ENCODE results near the gene B2M. TPM values are rescaled to one million over a fixed set of nuclear protein-coding genes. Genes with fewer than 3 reads are reported as not detected.

The B2M gene
- total and polyA plus RNA-seq, 10 of the 15 experiments (the other 5 are each of a cell fraction or from before 2014, with no cell fraction given) = 2,901 to 22,794 (median 8,374) TPM

DNA sequence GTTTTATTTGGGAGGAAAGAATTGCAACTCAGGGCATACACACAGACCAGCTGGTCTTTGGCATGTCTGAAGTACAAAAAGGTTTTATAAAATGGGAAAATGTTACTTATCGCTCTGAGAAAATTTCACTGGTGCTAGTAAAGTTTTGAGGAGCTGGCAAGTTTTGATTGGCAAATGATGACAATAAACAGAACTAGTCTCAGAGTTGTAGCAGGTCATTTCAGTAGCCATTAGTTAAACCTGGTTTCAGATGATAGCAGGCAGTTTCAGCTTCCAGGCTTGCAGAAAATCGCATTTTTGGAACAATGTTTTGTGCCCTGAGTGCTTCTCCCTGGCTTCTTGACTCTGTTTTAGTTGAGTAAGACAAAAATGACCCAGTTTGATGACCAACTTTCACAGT, 10.7 kb downstream of the B2M start:
- peaks cover 2 to 19% of the 10 kb centered on the region in 2 experiments for H3K36me3 ChIP-seq (ENCODE audit: control insufficient read depth in 2 of 2, insufficient read depth in 2 of 2, low read length in 1 of 2)
- H3K4me1 ChIP-seq (ENCODE audit: control insufficient read depth, insufficient read depth, low read length) = peaks cover 64% of the 10 kb centered on the region
- WGBS (ENCODE audit: insufficient coverage, insufficient replicate concordance, low lambda C conversion rate, missing lambda C conversion rate) = 4% methylated on average over 2 of the region's 2 CpGs
- BruUV-seq (replicated peaks) = no TSS peak
- no peaks in the 10 kb centered on the region for H3K27me3 ChIP-seq (replicated peaks in 1 of 2; ENCODE audit: control insufficient read depth in 2 of 2, insufficient read depth in 2 of 2, low read length in 1 of 2)
- RAD21 ChIA-PET (ENCODE audit: unreplicated experiment) = interaction anchor here (0.9 to 19.7 kb wide), 6 partner anchors 7 to 126 kb away, joined by 3 to 653 read pairs (median 14); partner anchors contain the start of genes B2M, PATL2, SPG11 and TRIM69
- POLR2A ChIA-PET = interaction anchor here (1.0 to 24.8 kb wide), 4 partner anchors 10 to 57 kb away, joined by 3 to 718 read pairs (median 167); partner anchors contain the start of genes B2M, PATL2, SPG11 and TRIM69
- H3K4me3 ChIP-seq = no peak overlapping the region
- peak overlapping the region; percentile 83 for H3K27ac ChIP-seq (ENCODE audit: control insufficient read depth, insufficient read depth)
- H3K4me2 ChIP-seq (ENCODE audit: control insufficient read depth, insufficient read depth) = peak overlapping the region; percentile 61
- in situ Hi-C loops (cut with MboI) (loop anchor here (10.0 kb wide), 1 partner anchor 927 kb away; the partner anchor contains the start of gene SERF2), intact Hi-C loops (cut with micrococcal nuclease; ENCODE audit: unreplicated experiment) (loop anchor here (5.0 kb wide), 1 partner anchor 975 kb away; the partner anchor contains the start of gene PDIA3)
- peak; percentile 27 for FAIRE-seq
- SMC1A ChIA-PET (ENCODE audit: uncharacterized antibody, unreplicated experiment) = interaction anchor here (1.3 to 19.0 kb wide), 5 partner anchors 9 to 88 kb away, joined by 3 to 637 read pairs (median 30); partner anchors contain the start of genes B2M, PATL2, SPG11 and TRIM69
- peak; percentile 74 for DNase-seq (ENCODE audit: low read depth, low spot score)
- CTCF ChIA-PET = interaction anchor here (0.6 to 3.5 kb wide), 6 partner anchors 9 to 138 kb away, joined by 3 to 37 read pairs (median 10); partner anchors contain the start of genes B2M, PATL2, SPG11 and TRIM69
- H2AFZ ChIP-seq (ENCODE audit: control insufficient read depth, low read depth, low read length) = no peak overlapping the region
- H3K9me3 ChIP-seq (replicated peaks; ENCODE audit: control insufficient read depth, insufficient read depth, low read length) = no peaks in the 10 kb centered on the region
- H4K20me1 ChIP-seq (ENCODE audit: control insufficient read depth, insufficient read depth) = peaks cover under 1% of the 10 kb centered on the region; the same call in 1 of the 2 replicates
- peaks cover 55% of the 10 kb centered on the region for H3K79me2 ChIP-seq (ENCODE audit: control insufficient read depth, insufficient read depth, low read length)
- peak; percentile 3 for ATAC-seq
- H3K9ac ChIP-seq (ENCODE audit: control insufficient read depth, insufficient read depth, low read length) = peak overlapping the region; percentile 49
- TF ChIP-seq CEBPB (IDR thresholded peaks at IDR 0.05; ENCODE audit: borderline replicate concordance in 1 of 2, low read depth in 2 of 2, low read length in 2 of 2) = no peak
- no peak for TF ChIP-seq POLR2A (IDR thresholded peaks at IDR 0.05; ENCODE audit: low read depth, low read length)
- TF ChIP-seq NBN (IDR thresholded peaks at IDR 0.05) = no peak
- TF ChIP-seq GABPA (IDR thresholded peaks at IDR 0.05; ENCODE audit: low read depth) = no peak
- TF ChIP-seq PAX8 (IDR thresholded peaks at IDR 0.05) = no peak
- TF ChIP-seq STAT1 (conservative IDR thresholded peaks at IDR 0.05) = no peak
- peak; percentile 47; the same call in 1 of the 3 replicates for TF ChIP-seq POU2F2 (IDR thresholded peaks at IDR 0.05; ENCODE audit: borderline replicate concordance, low read depth, low read length)
- TF ChIP-seq SMC3 (IDR thresholded peaks at IDR 0.05; ENCODE audit: borderline replicate concordance, low read length) = peak; percentile 2; the same call in 1 of the 2 replicates
- no peak for TF ChIP-seq ZZZ3 (IDR thresholded peaks at IDR 0.05; ENCODE audit: control insufficient read depth, insufficient read length, low read depth)
- TF ChIP-seq BACH1 (IDR thresholded peaks at IDR 0.05; ENCODE audit: borderline replicate concordance) = no peak
- TF ChIP-seq SPI1 (IDR thresholded peaks at IDR 0.05; ENCODE audit: borderline replicate concordance, insufficient read depth, low read depth, low read length) = no peak
- no peak for TF ChIP-seq FOXK2 (IDR thresholded peaks at IDR 0.05)
- TF ChIP-seq TAF1 (IDR thresholded peaks at IDR 0.05; ENCODE audit: borderline replicate concordance, low read depth, low read length) = no peak
- TF ChIP-seq, protein P1, sequence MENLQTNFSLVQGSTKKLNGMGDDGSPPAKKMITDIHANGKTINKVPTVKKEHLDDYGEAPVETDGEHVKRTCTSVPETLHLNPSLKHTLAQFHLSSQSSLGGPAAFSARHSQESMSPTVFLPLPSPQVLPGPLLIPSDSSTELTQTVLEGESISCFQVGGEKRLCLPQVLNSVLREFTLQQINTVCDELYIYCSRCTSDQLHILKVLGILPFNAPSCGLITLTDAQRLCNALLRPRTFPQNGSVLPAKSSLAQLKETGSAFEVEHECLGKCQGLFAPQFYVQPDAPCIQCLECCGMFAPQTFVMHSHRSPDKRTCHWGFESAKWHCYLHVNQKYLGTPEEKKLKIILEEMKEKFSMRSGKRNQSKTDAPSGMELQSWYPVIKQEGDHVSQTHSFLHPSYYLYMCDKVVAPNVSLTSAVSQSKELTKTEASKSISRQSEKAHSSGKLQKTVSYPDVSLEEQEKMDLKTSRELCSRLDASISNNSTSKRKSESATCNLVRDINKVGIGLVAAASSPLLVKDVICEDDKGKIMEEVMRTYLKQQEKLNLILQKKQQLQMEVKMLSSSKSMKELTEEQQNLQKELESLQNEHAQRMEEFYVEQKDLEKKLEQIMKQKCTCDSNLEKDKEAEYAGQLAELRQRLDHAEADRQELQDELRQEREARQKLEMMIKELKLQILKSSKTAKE (IDR thresholded peaks at IDR 0.05; ENCODE audit: low read depth, poor library complexity, severe bottlenecking) = peak; percentile 47
- no peak for TF ChIP-seq YBX1 (IDR thresholded peaks at IDR 0.05)
- no peak for TF ChIP-seq BMI1 (IDR thresholded peaks at IDR 0.05; ENCODE audit: borderline replicate concordance)
- TF ChIP-seq EZH2 (IDR thresholded peaks at IDR 0.05; ENCODE audit: borderline replicate concordance, control insufficient read depth, low read depth, low read length) = no peak
- no peak for TF ChIP-seq SREBF2 (IDR thresholded peaks at IDR 0.05; ENCODE audit: low read length)
- TF ChIP-seq, protein P2, sequence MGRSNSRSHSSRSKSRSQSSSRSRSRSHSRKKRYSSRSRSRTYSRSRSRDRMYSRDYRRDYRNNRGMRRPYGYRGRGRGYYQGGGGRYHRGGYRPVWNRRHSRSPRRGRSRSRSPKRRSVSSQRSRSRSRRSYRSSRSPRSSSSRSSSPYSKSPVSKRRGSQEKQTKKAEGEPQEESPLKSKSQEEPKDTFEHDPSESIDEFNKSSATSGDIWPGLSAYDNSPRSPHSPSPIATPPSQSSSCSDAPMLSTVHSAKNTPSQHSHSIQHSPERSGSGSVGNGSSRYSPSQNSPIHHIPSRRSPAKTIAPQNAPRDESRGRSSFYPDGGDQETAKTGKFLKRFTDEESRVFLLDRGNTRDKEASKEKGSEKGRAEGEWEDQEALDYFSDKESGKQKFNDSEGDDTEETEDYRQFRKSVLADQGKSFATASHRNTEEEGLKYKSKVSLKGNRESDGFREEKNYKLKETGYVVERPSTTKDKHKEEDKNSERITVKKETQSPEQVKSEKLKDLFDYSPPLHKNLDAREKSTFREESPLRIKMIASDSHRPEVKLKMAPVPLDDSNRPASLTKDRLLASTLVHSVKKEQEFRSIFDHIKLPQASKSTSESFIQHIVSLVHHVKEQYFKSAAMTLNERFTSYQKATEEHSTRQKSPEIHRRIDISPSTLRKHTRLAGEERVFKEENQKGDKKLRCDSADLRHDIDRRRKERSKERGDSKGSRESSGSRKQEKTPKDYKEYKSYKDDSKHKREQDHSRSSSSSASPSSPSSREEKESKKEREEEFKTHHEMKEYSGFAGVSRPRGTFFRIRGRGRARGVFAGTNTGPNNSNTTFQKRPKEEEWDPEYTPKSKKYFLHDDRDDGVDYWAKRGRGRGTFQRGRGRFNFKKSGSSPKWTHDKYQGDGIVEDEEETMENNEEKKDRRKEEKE (IDR thresholded peaks at IDR 0.05) = no peak
- no peak for TF ChIP-seq RFX5 (IDR thresholded peaks at IDR 0.05; ENCODE audit: low read depth, low read length)
- TF ChIP-seq DPF2 (IDR thresholded peaks at IDR 0.05) = 0 out of 2 replicates have a peak, but pooled peaks have one; percentile 48
- no peak for TF ChIP-seq CBFB (IDR thresholded peaks at IDR 0.05; ENCODE audit: low read depth)
- TF ChIP-seq SP1 (IDR thresholded peaks at IDR 0.05; ENCODE audit: low read depth, low read length) = no peak
